Caco-2 (cell line): ENCODE measurements around the gene GMEB1. TPM values are rescaled to one million over a fixed set of nuclear protein-coding genes. Genes with fewer than 3 reads are reported as not detected.

Experiments
- BruUV-seq: library from RNA; stranded (reverse); fragments of 400-500 nt; replicated peaks from 2 replicates; lab custom pipeline; 2021; lab: Mats Ljungman, UMichigan
- CTCF ChIA-PET: fragments of 300-600 bp; sonication (Branson Sonifier 250); formaldehyde crosslinking; loops from one replicate; lab custom pipeline; 2022; ENCODE audit warnings: antibody characterized with exemption; lab: Charles Lee
- POLR2A ChIA-PET: fragments of 300-600 bp; sonication (Branson Sonifier 250); formaldehyde crosslinking; loops from one replicate; lab custom pipeline; 2022; ENCODE audit warnings: antibody characterized with exemption; lab: Charles Lee
- DNase-seq, 2 experiments: peaks; one replicate each; pipeline versions ENCODE4 v3.0.0 to v3.0.0-alpha.2; 2020 to 2022
- H3K27me3 ChIP-seq: replicated peaks from 2 replicates; pipeline ENCODE4 v1.6.0; 2011; ENCODE audit warnings: low read length; ENCODE audit not compliant: control insufficient read depth, insufficient read depth
- H3K36me3 ChIP-seq: 2 replicates; pipeline ENCODE4 v1.5.1; 2011; ENCODE audit warnings: low read length; ENCODE audit not compliant: control insufficient read depth, insufficient read depth
- H3K4me1 ChIP-seq: fragments of 250-450 bp; sonication (Bioruptor Pico); 2 replicates; pipeline ENCODE4 v1.5.1; 2020; ENCODE audit warnings: mild to moderate bottlenecking
- H3K4me3 ChIP-seq: 2 replicates; pipeline ENCODE4 v1.5.1; 2011; ENCODE audit warnings: low read depth, mild to moderate bottlenecking, control low read depth, low read length
- H3K9me3 ChIP-seq: fragments of 250-450 bp; sonication (Bioruptor Pico); 2 replicates; pipeline ENCODE4 v1.5.1; 2020; ENCODE audit warnings: mild to moderate bottlenecking, moderate library complexity
- H3K27ac Mint-ChIP-seq: one replicate; pipeline ENCODE4 v1.8.0; 2022; ENCODE audit warnings: mixed read lengths; ENCODE audit not compliant: unreplicated experiment
- H3K27me3 Mint-ChIP-seq: one replicate; pipeline ENCODE4 v1.8.0; 2022; ENCODE audit warnings: mixed read lengths; ENCODE audit not compliant: insufficient read depth, unreplicated experiment
- H3K36me3 Mint-ChIP-seq: one replicate; pipeline ENCODE4 v1.8.0; 2022; ENCODE audit warnings: mild to moderate bottlenecking, mixed read lengths; ENCODE audit not compliant: insufficient read depth, unreplicated experiment
- H3K4me1 Mint-ChIP-seq: one replicate; pipeline ENCODE4 v1.8.0; 2022; ENCODE audit warnings: low read depth, mixed read lengths; ENCODE audit not compliant: unreplicated experiment
- H3K4me3 Mint-ChIP-seq: one replicate; pipeline ENCODE4 v1.8.0; 2022; ENCODE audit warnings: mild to moderate bottlenecking, moderate library complexity, mixed read lengths; ENCODE audit not compliant: unreplicated experiment
- H3K9me3 Mint-ChIP-seq: one replicate; pipeline ENCODE4 v1.8.0; 2022; ENCODE audit warnings: mixed read lengths; ENCODE audit not compliant: unreplicated experiment
- intact Hi-C: fragments of 100-400 bp; cut with micrococcal nuclease; formaldehyde crosslinking; loops from one replicate; pipeline ENCODE4 v1.10.0; 2022; ENCODE audit not compliant: unreplicated experiment
- total RNA-seq: library from RNA; stranded (reverse); gene quantifications from 2 replicates; pipeline ENCODE4 v1.2.3, GENCODE V29; 2022
- TF ChIP-seq, protein P1 (sequence below), 2 experiments: fragments of 200-600 bp in 1 of 2; IDR thresholded peaks; 1 replicate in 1 of 2; 2 replicates in 1 of 2; pipeline versions ENCODE4 v1.5.1 to v1.8.0; 2011 to 2022; ENCODE audit warnings: antibody characterized with exemption in 1 of 2, control low read depth in 1 of 2, inconsistent platforms in 1 of 2, low read depth in 1 of 2, low read length in 1 of 2, mild to moderate bottlenecking in 1 of 2, moderate library complexity in 1 of 2; ENCODE audit not compliant: insufficient read depth in 1 of 2, severe bottlenecking in 1 of 2, unreplicated experiment in 1 of 2

The GMEB1 gene
- total RNA-seq, 1 experiment from 2014 or later, result 5.2 TPM

- Histone ChIP-seq H3K4me1 (peaks cover 17% of the 10 kb centered on the region; the same call in 1 of the 2 replicates), H3K27me3 (no peaks in the 10 kb centered on the region), H3K4me3 (peak overlapping the region; percentile 62), H3K36me3 (no peaks in the 10 kb centered on the region; the same call in 1 of the 2 replicates), H3K9me3 (no peaks in the 10 kb centered on the region)
- no peaks in the 10 kb centered on the region for H3K27me3 Mint-ChIP-seq
- no TSS peak for BruUV-seq
- peak overlapping the region; percentile 92 for H3K4me3 Mint-ChIP-seq
- intact Hi-C loops, result loop anchor here (5.0 kb wide), 1 partner anchor 445 kb away; the partner anchor contains the start of gene SRSF4
- TF ChIP-seq, protein P1, sequence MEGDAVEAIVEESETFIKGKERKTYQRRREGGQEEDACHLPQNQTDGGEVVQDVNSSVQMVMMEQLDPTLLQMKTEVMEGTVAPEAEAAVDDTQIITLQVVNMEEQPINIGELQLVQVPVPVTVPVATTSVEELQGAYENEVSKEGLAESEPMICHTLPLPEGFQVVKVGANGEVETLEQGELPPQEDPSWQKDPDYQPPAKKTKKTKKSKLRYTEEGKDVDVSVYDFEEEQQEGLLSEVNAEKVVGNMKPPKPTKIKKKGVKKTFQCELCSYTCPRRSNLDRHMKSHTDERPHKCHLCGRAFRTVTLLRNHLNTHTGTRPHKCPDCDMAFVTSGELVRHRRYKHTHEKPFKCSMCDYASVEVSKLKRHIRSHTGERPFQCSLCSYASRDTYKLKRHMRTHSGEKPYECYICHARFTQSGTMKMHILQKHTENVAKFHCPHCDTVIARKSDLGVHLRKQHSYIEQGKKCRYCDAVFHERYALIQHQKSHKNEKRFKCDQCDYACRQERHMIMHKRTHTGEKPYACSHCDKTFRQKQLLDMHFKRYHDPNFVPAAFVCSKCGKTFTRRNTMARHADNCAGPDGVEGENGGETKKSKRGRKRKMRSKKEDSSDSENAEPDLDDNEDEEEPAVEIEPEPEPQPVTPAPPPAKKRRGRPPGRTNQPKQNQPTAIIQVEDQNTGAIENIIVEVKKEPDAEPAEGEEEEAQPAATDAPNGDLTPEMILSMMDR (IDR thresholded peaks at IDR 0.05; ENCODE audit: insufficient read depth in 1 of 2, low read depth in 1 of 2, low read length in 1 of 2, severe bottlenecking in 1 of 2, unreplicated experiment in 1 of 2), result no peak
- peaks cover 63% of the 10 kb centered on the region for H3K36me3 Mint-ChIP-seq
- H3K9me3 Mint-ChIP-seq, result no peaks in the 10 kb centered on the region
- DNase-seq, result peak; percentile 51 to 56
- peak overlapping the region; percentile 92 for H3K27ac Mint-ChIP-seq
- ChIA-PET POLR2A (interaction anchor here (0.6 to 1.9 kb wide), 16 partner anchors 10 to 444 kb away, joined by 3 to 54 read pairs (median 6); partner anchors contain the start of genes EPB41, GMEB1, RNU11 and SRSF4), CTCF (interaction anchor here (0.6 to 1.8 kb wide), 23 partner anchors 9 to 465 kb away, joined by 3 to 29 read pairs (median 4); partner anchors contain the start of genes GMEB1, RNU11 and TAF12)
- H3K4me1 Mint-ChIP-seq, result no peaks in the 10 kb centered on the region
These were observed 68.9 kb downstream of the GMEB1 start for GRCh38 chr1:28737307-28738132.

DNA sequence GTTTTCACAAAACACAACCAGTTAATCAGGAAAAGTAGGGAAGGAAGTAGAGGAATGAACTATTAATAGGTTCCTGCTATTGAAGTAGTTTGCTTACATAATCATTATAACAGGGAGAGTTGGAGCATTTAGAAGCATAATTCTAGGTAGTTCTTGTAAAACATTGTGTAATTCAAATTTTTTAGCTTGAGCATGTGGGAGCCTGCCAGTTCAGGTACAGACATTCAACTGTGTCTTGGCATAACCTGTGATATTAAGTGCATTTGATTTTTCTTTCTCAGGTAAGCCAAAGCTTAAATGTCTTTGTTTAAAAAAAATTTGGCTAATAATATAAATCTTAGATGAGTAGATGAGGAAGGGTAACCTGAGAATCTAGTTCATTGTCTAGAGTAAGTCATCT, 71.5 kb downstream of the GMEB1 start:
- Histone ChIP-seq H3K4me1 (peaks cover 13% of the 10 kb centered on the region; the same call in 1 of the 2 replicates), H3K36me3 (no peaks in the 10 kb centered on the region; the same call in none of the 2 replicates), H3K27me3 (no peaks in the 10 kb centered on the region), H3K9me3 (no peaks in the 10 kb centered on the region), H3K4me3 (no peak overlapping the region)
- H3K27ac Mint-ChIP-seq, result no peak overlapping the region
- peaks cover 14% of the 10 kb centered on the region for H3K4me1 Mint-ChIP-seq
- no peaks in the 10 kb centered on the region for H3K9me3 Mint-ChIP-seq
- H3K4me3 Mint-ChIP-seq, result no peak overlapping the region
- no peaks in the 10 kb centered on the region for H3K27me3 Mint-ChIP-seq
- intact Hi-C loops, result no loop called here
- TF ChIP-seq, protein P1 (IDR thresholded peaks at IDR 0.05; ENCODE audit: insufficient read depth in 1 of 2, low read depth in 1 of 2, low read length in 1 of 2, severe bottlenecking in 1 of 2, unreplicated experiment in 1 of 2), result no peak
- BruUV-seq, result no TSS peak
- ChIA-PET CTCF (no interaction called here), POLR2A (no interaction called here)
- H3K36me3 Mint-ChIP-seq, result peaks cover 85% of the 10 kb centered on the region
- DNase-seq, result no peak

DNA sequence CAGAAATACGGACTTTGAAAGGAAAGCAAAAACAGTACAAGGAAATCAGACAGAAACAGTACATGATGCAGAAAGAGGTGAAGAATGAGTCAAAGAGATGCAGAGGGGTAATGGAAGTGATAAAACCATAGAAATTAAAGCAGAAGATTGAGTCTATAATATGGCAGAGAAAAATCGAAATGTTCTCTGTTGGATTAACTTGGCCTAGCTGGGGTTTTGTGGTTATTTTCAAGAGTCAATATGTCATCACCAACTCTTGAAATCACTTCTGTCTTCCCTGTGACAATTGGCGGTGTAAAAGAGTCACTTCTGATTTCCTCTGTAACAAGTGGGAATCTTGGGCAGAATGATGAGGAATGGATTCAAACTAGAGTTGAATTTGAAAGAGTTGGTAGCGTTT, 75.6 kb downstream of the GMEB1 start:
- no peak for DNase-seq
- H3K4me1 Mint-ChIP-seq, result peaks cover 15% of the 10 kb centered on the region
- no peaks in the 10 kb centered on the region for H3K27me3 ChIP-seq
- H3K4me3 Mint-ChIP-seq, result peak overlapping the region; percentile 44
- no peaks in the 10 kb centered on the region for H3K9me3 ChIP-seq
- POLR2A ChIA-PET, result no interaction called here
- no peaks in the 10 kb centered on the region for H3K27me3 Mint-ChIP-seq
- intact Hi-C loops, result no loop called here
- no peaks in the 10 kb centered on the region for H3K4me1 ChIP-seq
- H3K9me3 Mint-ChIP-seq, result no peaks in the 10 kb centered on the region
- no peaks in the 10 kb centered on the region; the same call in none of the 2 replicates for H3K36me3 ChIP-seq
- H3K36me3 Mint-ChIP-seq, result peaks cover 79% of the 10 kb centered on the region
- TF ChIP-seq, protein P1 (IDR thresholded peaks at IDR 0.05; ENCODE audit: insufficient read depth in 1 of 2, low read depth in 1 of 2, low read length in 1 of 2, severe bottlenecking in 1 of 2, unreplicated experiment in 1 of 2), result no peak
- no TSS peak for BruUV-seq
- CTCF ChIA-PET, result no interaction called here
- peak overlapping the region; percentile 56 for H3K27ac Mint-ChIP-seq
- H3K4me3 ChIP-seq, result no peak overlapping the region
